IPS-18c (cell line): ENCODE results near the gene SIRT2.

Source experiments
- H3K4me3 ChIP-seq: 2 replicates; pipeline ENCODE4 v1.7.0; 2013; ENCODE audit warnings: low read depth, mild to moderate bottlenecking, low read length, moderate library complexity; ENCODE audit not compliant: insufficient read depth
- H3K9me3 ChIP-seq: one replicate; pipeline ENCODE4 v1.6.1; 2013; ENCODE audit warnings: mild to moderate bottlenecking, low read length, moderate library complexity; ENCODE audit not compliant: control insufficient read depth, insufficient read depth

The SIRT2 gene

DNA sequence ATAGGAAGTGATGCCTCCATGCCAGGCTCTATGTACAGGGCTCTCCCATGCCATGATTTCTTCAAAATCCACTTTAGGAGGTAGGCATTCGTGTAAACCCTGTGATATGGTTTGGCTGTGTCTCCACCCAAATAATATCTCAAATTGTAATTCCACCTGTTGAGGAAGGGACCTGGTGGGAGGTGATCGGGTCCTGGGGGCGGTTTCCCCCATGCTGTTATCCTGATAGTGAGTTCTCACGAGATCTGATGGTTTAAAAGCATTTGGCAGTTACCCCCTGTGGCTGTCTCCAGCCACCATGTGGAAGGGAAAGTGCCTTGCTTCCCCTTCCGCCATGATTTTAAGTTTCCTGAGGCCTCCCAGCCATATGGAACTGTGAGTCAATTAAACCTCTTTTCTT, 23.1 kb upstream of the SIRT2 start:
- Histone ChIP-seq H3K4me3 (no peak overlapping the region), H3K9me3 (peaks cover 2% of the 10 kb centered on the region)

- Histone ChIP-seq H3K9me3 (peaks cover 2% of the 10 kb centered on the region), H3K4me3 (no peak overlapping the region)
Observed at GRCh38 chr19:38921420-38922274, 22.2 kb upstream of the SIRT2 start.

GRCh38 chr19:38920602-38921419, 21.4 kb upstream of the SIRT2 start:
- H3K4me3 ChIP-seq, result no peak overlapping the region
- H3K9me3 ChIP-seq, result peaks cover 2% of the 10 kb centered on the region

DNA sequence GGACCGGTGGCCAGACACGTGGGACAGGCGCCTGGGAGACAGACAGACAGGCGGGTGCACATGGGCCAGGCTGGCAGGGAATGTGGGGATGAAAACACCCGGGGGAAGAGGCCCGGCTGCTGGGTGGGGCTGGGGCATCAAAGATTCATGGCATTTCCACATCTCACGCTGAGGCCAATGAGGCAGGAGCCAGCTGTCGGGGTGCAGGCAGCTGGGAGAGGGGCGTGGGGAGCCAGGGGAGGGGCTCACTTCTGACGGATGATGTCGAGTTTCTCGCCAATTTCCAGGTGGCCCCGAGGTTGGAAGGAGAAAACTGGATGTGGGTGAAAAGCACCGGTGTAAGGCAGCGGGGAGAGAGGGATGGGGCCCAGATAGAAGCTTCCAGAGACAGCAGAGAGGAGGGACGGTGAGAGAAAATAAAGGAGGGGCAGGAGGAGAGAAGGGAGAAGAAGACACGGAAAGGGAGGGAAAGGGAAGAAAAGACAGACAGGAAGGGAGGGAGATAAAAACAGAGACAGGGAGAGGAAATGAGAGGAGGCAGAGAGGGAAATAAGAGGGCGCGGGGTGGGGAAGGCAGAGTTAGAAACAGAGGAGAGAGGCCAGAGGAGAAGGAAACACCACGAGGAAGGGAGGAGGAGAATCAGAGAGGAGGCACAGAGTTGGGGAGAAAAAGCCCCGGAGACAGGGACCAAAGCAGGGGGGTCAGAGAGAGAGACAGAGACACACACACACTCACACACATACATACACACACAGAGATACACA, 20.6 kb upstream of the SIRT2 start:
- Histone ChIP-seq H3K4me3 (no peak overlapping the region), H3K9me3 (peaks cover 2% of the 10 kb centered on the region)

GRCh38 chr19:38918526-38918925, 19.1 kb upstream of the SIRT2 start:
- H3K4me3 ChIP-seq, result no peak overlapping the region

DNA sequence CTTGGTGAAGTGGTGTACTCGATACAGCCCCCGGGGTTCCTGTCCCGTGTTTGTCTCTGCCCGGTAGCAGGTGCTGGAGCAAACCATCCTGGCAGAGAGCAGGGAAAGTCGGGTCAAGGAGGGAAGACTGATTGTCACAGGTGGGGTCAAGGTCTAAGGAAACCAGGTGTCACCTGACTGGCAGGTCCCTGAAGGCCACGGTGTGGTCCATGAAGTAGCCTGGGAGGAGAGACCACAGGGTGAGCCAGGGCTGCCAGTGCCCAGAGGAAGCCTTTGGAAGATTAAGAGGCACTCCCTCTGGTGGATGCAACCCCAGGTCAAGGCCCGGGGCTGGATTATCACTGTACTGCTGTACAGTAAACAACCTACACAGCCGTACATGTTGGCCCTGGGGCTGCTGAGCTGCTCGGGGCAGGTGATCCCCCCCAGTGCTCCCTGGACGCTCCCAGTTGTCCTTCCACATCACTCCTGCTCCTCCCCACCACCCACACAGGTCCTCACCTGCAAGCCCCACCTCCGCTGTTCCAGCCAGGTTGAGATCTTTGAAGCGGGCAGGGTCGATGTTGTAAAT, 18.6 kb upstream of the SIRT2 start:
- no peak overlapping the region for H3K4me3 ChIP-seq
- no peaks in the 10 kb centered on the region for H3K9me3 ChIP-seq

More at GRCh38 chr19:38918526-38918925, 19.1 kb upstream of the SIRT2 start:
- H3K9me3 ChIP-seq, result no peaks in the 10 kb centered on the region

GRCh38 chr19:38917516-38917915, 18.1 kb upstream of the SIRT2 start:
- no peaks in the 10 kb centered on the region for H3K9me3 ChIP-seq

DNA sequence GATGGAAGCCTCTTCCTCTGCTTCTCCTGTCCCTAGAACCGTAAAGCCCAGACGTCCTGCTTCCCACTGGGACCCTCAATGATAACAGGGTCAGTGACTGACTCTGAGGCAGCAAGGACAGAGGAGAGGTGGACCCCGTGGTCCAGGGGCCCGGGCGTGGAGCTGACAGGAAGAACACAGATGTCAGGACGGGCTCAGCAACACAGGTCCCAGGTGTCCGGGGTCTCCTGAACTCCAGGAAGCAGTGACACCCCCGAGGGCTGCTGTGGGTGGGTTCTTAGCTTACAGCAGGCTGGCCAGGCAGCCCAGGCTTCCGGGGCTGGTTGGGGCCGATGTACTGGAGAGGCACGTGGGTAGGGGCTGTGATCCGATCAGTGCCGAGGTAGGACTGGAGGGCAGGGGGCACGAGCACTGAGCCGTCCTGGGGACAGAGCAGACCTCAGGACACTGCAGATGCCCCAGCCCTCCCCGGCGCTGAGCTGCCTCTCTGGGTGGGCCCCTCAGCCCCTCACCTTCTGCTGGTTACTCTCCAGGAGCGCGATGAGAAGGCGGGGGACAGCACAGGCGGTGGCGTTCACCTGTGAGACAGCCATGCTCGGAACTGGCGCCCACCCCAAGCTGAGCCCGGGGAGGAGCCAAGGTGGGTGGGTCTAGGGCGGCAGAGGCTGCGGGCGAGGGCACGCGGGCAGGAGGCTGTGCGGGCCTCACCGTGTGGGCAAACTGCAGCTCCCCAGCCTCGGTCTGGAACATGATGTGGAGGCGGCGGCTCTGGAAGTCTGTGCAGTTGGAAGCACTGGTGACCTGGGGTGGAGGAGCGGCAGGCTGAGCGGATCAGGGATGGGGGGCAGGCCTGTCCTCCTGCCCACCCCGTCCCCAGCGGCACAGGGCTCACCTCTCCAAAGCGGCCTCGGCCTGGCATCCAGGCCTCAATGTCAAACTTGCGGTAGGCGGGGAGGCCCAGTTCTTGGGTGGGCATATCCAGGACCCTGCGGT, 16.2 kb upstream of the SIRT2 start:
- Histone ChIP-seq H3K4me3 (no peak overlapping the region), H3K9me3 (no peaks in the 10 kb centered on the region)

More at GRCh38 chr19:38917516-38917915, 18.1 kb upstream of the SIRT2 start:
- no peak overlapping the region for H3K4me3 ChIP-seq

- H3K4me3 ChIP-seq, result no peak overlapping the region
- H3K9me3 ChIP-seq, result no peaks in the 10 kb centered on the region
Observed at GRCh38 chr19:38913958-38914357, 14.5 kb upstream of the SIRT2 start.

DNA sequence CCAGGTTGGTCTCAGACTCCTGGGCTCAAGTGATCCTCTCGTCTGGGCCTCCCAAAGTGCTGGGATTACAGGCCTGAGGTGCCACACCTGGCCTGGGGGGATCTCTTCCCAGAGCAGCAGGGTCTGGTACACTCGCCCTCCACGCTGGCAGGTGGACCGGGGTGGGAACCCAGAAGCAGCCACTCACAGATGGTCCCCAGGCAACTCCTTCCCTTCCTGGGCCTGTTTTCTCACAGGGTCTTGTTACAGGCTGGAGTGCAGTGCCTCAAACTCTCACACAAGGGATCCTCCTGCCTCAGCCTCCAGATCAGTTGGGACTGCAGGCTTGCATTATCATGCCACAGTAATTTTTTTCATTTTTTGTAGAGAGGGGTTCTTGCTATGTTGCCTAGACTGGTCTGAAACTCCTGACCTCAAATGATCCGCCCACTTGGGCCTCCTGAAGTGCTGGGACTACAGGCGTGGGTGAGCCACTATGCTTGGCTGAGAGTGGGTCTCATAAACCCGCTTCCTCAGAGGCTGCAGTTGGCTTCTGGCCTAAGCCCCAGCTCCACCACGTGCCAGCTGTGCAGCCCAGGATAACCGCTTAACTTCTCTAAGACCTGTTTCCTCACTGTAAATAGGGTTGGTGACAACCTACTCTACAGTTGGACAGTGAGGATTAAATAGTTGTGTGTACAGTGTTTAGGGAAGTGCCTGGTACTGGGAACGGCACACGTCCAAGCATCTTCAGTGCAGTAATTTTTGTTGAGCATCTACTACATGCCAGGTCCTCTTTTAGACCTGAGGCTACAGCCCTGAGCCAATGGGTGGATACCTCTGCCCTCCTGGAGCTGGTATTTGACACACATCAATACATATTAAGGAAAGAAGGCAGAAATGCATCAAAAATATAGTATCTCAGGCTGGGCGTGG, 13.4 kb upstream of the SIRT2 start:
- H3K9me3 ChIP-seq, result no peaks in the 10 kb centered on the region
- H3K4me3 ChIP-seq, result no peak overlapping the region

DNA sequence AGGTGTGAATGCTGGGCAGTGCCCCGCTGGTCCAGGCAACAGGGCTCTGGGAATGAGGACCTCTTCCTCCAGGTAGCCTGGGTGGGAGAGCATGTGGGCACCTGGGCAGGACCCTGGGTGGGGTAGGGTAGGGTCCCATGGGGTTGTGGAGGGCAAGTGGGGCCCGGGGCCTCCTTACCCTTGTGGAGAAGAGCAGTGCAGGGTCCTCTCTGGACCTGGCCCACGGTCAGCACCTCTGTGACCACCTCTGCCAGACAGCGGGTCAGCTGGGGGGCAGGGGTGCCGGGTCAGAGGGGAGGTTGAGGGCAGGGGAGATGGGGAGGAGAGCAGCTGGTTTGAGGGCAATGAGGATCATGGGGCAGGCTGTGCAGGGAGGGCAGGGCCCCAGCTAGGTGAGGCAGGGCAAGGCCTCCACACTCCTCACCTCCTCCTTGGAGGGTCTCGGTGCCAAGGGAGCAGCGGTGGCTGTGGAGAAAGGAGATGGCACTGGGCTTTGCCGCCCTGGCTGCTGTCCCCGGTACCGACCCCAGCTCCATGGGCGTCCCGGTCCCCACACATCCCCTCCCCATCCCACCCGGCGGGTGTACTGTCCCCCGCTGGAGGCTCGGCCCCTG, 12.1 kb upstream of the SIRT2 start:
- no peaks in the 10 kb centered on the region for H3K9me3 ChIP-seq

DNA sequence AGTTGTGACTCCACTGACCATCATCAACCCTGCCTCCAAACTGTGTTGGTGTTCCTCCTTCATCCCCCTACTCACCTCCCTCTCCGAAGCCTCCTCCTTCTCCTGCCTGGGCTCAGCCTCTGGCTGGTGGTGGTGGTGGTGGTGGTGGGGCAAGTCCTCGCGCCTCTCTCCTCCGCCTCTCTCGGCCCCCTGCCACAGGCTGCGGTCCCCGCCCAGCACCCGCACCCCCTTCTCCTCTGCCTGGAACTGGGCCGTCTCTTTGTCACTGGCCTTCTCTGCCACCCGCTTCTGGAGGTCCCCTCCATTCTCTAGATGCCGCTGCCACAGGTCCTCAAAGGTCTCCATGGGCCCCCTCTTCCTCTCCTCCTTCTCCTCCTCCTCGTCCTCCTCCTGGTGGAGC, 11.1 kb upstream of the SIRT2 start:
- Histone ChIP-seq H3K4me3 (no peak overlapping the region), H3K9me3 (peaks cover 2% of the 10 kb centered on the region)

More for the DNA sequence above, 12.1 kb upstream of the SIRT2 start:
- H3K4me3 ChIP-seq, result peak overlapping the region; percentile 15; the same call in 1 of the 2 replicates

DNA sequence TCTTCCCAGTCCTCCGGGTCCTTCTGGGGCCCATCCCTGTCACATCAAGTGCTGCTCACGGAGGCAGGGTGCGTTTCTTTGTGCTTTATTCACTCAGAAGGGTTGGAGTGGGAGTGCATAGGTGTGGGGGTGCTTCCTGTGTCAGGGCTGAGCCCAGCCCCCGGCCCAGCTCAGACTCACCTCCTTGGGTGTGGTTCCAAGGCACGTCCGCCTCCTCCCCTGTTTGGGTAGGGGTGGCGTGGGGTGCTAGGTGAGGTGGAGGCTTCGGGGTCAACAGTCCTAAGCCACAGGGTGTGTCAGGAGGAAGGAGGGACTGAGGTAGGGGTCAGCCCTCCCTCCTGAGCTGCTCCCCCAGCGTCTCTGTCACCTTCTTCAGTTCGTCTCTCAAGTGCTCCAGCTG, 9.5 kb upstream of the SIRT2 start:
- peaks cover 2% of the 10 kb centered on the region for H3K9me3 ChIP-seq
- H3K4me3 ChIP-seq, result no peak overlapping the region

GRCh38 chr19:38907670-38908069, 8.3 kb upstream of the SIRT2 start:
- H3K9me3 ChIP-seq, result peaks cover 2% of the 10 kb centered on the region
- no peak overlapping the region for H3K4me3 ChIP-seq

DNA sequence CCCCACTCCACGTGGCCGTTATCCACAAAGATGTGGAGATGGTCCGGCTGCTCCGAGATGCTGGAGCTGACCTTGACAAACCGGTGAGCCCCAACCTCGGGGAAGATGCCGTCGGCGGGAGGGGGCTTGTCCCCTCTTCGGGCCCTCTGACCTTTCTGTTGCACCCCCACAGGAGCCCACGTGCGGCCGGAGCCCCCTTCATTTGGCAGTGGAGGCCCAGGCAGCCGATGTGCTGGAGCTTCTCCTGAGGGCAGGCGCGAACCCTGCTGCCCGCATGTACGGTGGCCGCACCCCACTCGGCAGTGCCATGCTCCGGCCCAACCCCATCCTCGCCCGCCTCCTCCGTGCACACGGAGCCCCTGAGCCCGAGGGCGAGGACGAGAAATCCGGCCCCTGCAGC, 7.8 kb upstream of the SIRT2 start:
- Histone ChIP-seq H3K4me3 (no peak overlapping the region), H3K9me3 (peaks cover 2% of the 10 kb centered on the region)
